Activated CD4-positive, alpha-beta T cell treated with anti-CD3 and anti-CD28 coated beads, Interleukin-2, amount 10 ng/mL, durations not matched to agents 7 days and 5 days (primary cell): ENCODE data around the gene POC1A. TPM values are rescaled to one million over a fixed set of nuclear protein-coding genes. Genes with fewer than 3 reads are reported as not detected.
"Not testable (repeated sequence)": the region's sequence is repeated elsewhere in the genome, so short reads cannot be mapped to it uniquely, and the experiment has no call there.

Experiments
- CTCF ChIA-PET: fragments of 350-600 bp; sonication (Branson Sonifier 250); formaldehyde crosslinking; loops from one replicate; lab custom pipeline; 2021; ENCODE audit warnings: antibody characterized with exemption; lab: Charles Lee
- POLR2A ChIA-PET: fragments of 350-600 bp; sonication (Branson Sonifier 250); formaldehyde crosslinking; loops from one replicate; lab custom pipeline; 2021; ENCODE audit warnings: antibody characterized with exemption; lab: Charles Lee
- DNase-seq: peaks from one replicate; pipeline ENCODE4 v3.0.0-alpha.2; 2020
- H3K27ac Mint-ChIP-seq: one replicate; pipeline ENCODE4 v1.8.0; 2021; ENCODE audit warnings: mild to moderate bottlenecking, moderate library complexity, mixed read lengths
- H3K27me3 Mint-ChIP-seq: one replicate; pipeline ENCODE4 v1.8.0; 2021; ENCODE audit warnings: mixed read lengths
- H3K36me3 Mint-ChIP-seq: one replicate; pipeline ENCODE4 v1.8.0; 2021; ENCODE audit warnings: low read depth, mixed read lengths
- H3K4me1 Mint-ChIP-seq: one replicate; pipeline ENCODE4 v1.8.0; 2021; ENCODE audit warnings: mixed read lengths
- H3K4me3 Mint-ChIP-seq: one replicate; pipeline ENCODE4 v1.8.0; 2021; ENCODE audit warnings: mild to moderate bottlenecking, moderate library complexity, mixed read lengths
- H3K9me3 Mint-ChIP-seq: one replicate; pipeline ENCODE4 v1.8.0; 2021; ENCODE audit warnings: mixed read lengths
- total RNA-seq, 2 experiments: library from RNA; stranded (reverse); gene quantifications; one replicate each; pipeline ENCODE4 v1.2.3, GENCODE V29; 2021

POC1A gene
- total RNA-seq, 2 experiments from 2014 or later: 26.9 to 28.2 TPM

DNA sequence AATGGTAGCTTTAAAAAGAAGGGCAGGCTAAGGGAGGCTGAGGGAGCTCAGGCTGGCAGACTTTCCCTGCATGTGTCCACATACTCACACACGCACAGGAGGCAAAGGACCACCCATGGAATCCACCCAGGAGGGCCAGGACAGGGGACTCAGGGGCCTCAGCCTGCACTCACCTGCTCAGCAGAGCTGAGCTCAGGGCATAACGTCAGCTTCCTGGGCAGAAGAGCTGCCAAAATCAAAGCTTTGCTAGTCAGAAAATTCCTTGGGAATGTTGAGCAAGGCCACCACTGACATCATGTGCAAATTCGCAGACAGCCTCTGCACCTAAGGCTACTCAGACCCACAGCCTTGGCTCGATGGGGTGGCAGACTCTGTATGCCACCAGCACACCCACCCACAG is 27.3 kb upstream of the POC1A start:
- Mint-ChIP-seq H3K27me3 (no peaks in the 10 kb centered on the region), H3K4me1 (peaks cover 5% of the 10 kb centered on the region), H3K4me3 (no peak overlapping the region), H3K9me3 (no peaks in the 10 kb centered on the region), H3K27ac (no peak overlapping the region), H3K36me3 (no peaks in the 10 kb centered on the region)
- POLR2A ChIA-PET: no interaction called here
- no peak for DNase-seq
- CTCF ChIA-PET: interaction anchor here (1.4 to 3.5 kb wide), 3 partner anchors 11 to 20 kb away, joined by 3 to 15 read pairs (median 4); no protein-coding TSS in a partner anchor

DNA sequence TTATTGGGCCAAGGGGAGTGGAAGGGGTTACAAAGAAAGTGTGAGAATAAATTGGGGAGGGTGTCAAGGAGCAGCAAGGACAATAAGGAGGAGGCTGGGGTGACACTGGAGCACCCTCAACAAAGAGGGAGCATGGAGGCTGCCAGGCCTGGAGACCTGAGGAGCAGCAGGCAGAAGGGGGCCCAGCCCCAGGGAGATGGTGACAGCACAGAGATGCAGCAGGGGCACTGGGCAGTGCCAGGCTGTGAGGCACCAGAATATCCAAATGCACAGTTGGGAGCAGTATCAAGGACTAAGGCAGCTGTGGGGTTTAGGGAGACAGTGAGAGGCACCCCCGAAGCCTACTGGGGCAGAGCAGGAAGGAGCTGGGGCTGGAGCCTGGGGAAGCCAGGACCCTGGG is 24.3 kb upstream of the POC1A start:
- H3K27me3 Mint-ChIP-seq: no peaks in the 10 kb centered on the region
- H3K4me1 Mint-ChIP-seq: peaks cover 9% of the 10 kb centered on the region
- H3K4me3 Mint-ChIP-seq: no peak overlapping the region
- H3K27ac Mint-ChIP-seq: peak overlapping the region; percentile 39
- CTCF ChIA-PET: interaction anchor here (0.6 to 2.0 kb wide), 4 partner anchors 8 to 18 kb away, joined by 3 to 7 read pairs (median 5); no protein-coding TSS in a partner anchor
- H3K36me3 Mint-ChIP-seq: no peaks in the 10 kb centered on the region
- no peak for DNase-seq
- POLR2A ChIA-PET: no interaction called here
- H3K9me3 Mint-ChIP-seq: no peaks in the 10 kb centered on the region

DNA sequence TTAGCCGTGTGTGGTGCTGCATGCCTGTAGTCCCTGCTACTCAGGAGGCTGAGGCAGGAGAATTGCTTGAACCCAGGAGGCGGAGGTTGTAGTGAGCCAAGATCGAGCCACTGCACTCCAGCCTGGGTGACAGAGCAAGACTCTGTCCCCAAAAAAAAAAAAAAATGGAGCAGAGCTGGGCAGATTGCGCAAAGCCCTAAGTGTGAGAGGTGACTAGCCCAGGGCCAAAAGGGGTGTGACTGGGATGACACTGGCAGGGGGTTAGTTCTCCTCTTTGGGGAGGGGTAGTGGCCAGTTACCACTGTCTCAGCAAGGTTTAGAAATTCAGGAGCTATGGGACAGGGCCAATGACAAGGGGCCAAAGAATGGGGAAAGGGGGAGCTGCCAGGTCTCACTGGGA is 23.9 kb upstream of the POC1A start:
- H3K27ac Mint-ChIP-seq, POLR2A ChIA-PET, H3K9me3 Mint-ChIP-seq, H3K4me3 Mint-ChIP-seq, H3K27me3 Mint-ChIP-seq, H3K36me3 Mint-ChIP-seq, DNase-seq: not testable (repeated sequence)
- peaks cover 12% of the 10 kb centered on the region for H3K4me1 Mint-ChIP-seq
- CTCF ChIA-PET: interaction anchor here (0.6 kb wide), 1 partner anchor 10 kb away, joined by 4 read pairs; no protein-coding TSS in a partner anchor

DNA sequence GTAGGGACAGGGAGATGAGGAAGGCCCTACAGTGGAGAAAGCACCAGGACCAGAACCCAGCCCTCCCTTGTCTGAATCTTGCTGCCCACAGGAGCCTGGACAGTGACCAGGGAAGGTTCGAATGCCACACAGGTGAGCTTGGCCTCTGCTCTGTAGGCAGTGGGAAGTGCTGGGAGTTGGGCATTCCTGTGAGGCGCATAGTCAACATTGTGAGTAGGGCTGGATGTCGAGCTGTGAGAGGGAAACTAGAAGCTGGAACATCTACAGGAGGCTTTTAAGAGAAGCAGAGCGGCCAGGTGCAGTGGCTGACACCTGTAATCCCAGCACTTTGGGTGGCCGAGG is 23.4 kb upstream of the POC1A start:
- H3K4me1 Mint-ChIP-seq: peaks cover 12% of the 10 kb centered on the region
- POLR2A ChIA-PET: no interaction called here

DNA sequence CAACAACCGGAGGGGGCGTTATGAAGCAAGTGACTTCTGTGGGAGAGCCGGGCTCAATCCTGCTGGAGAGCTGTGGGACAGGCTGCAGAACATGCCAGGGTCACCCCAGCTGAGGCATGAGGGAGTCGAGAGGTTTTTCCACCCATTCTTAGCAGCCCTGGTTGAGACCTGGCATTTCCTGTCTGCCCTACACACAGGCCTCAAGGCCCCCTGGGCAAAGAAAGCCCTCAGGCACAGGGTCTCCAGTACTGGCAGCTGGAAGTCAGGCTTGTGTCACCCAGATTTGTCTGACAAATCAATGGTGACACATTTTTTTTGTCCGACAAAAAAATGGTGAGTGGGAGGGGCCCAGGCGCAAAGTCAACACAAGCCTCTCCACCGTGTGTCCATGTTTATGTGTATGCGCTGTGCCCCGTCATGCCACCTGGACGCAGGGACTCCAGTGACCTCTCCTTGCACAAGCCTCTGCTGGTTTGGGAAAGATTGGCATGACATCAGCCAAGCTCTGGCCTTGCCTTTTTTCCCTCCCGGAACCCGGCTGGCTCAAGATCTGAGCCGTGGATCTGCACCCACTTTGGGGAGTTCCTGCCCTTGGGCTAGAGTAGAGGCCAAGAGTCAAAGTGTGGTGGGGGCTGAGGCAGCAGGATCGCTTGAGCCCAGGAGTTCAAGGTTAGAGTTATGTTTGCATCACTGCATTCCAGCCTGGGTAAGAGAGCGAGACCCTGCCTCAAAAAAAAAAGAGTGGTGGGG is 22.9 kb upstream of the POC1A start:
- H3K36me3 Mint-ChIP-seq: no peaks in the 10 kb centered on the region
- H3K27me3 Mint-ChIP-seq: no peaks in the 10 kb centered on the region
- ChIA-PET POLR2A (no interaction called here), CTCF (interaction anchor here (0.6 kb wide), 1 partner anchor 60 kb away, joined by 3 read pairs; no protein-coding TSS in a partner anchor)
- peaks cover 7% of the 10 kb centered on the region for H3K4me1 Mint-ChIP-seq
- no peak overlapping the region for H3K4me3 Mint-ChIP-seq
- no peak for DNase-seq
- no peak overlapping the region for H3K27ac Mint-ChIP-seq
- no peaks in the 10 kb centered on the region for H3K9me3 Mint-ChIP-seq

More for the DNA sequence above, 23.4 kb upstream of the POC1A start:
- DNase-seq: no peak
- H3K36me3 Mint-ChIP-seq: no peaks in the 10 kb centered on the region
- H3K27me3 Mint-ChIP-seq: no peaks in the 10 kb centered on the region
- CTCF ChIA-PET: no interaction called here
- H3K4me3 Mint-ChIP-seq: no peak overlapping the region
- H3K9me3 Mint-ChIP-seq: no peaks in the 10 kb centered on the region
- H3K27ac Mint-ChIP-seq: no peak overlapping the region

DNA sequence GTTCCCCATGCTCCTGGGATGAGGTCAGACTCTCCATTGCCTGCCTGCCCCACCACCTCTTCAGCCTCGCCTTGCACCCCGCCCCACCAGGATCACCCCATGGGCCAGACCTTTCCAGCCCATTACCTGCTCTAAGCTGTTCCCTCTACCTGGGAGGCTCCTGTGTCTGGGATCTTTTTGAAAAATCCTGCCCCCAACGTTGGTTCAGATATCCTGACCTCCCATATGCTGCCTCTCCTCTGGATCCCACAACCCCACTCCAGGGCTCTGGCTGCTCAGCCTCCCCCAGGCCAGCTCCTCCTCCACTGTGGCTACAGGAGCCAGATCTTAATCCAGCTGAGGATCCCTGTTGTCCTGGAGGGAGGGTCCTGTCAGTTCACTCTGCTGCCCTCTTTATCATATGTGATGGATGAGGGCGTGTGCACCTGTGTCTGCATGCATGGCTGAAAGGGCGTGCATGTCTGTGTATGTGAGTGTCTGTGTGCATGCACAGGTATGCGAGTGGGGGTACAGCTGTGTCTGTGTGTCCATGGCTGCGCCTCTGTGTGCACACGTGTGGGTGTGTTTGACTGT is 22.0 kb upstream of the POC1A start:
- Mint-ChIP-seq H3K27me3 (no peaks in the 10 kb centered on the region), H3K36me3 (no peaks in the 10 kb centered on the region), H3K4me3 (no peak overlapping the region), H3K4me1 (peaks cover 7% of the 10 kb centered on the region), H3K27ac (no peak overlapping the region), H3K9me3 (no peaks in the 10 kb centered on the region)
- DNase-seq: no peak
- ChIA-PET POLR2A (interaction anchor here (0.6 kb wide), 1 partner anchor 19 kb away, joined by 3 read pairs; no protein-coding TSS in a partner anchor), CTCF (interaction anchor here (1.2 kb wide), 1 partner anchor 123 kb away, joined by 3 read pairs; no protein-coding TSS in a partner anchor)

DNA sequence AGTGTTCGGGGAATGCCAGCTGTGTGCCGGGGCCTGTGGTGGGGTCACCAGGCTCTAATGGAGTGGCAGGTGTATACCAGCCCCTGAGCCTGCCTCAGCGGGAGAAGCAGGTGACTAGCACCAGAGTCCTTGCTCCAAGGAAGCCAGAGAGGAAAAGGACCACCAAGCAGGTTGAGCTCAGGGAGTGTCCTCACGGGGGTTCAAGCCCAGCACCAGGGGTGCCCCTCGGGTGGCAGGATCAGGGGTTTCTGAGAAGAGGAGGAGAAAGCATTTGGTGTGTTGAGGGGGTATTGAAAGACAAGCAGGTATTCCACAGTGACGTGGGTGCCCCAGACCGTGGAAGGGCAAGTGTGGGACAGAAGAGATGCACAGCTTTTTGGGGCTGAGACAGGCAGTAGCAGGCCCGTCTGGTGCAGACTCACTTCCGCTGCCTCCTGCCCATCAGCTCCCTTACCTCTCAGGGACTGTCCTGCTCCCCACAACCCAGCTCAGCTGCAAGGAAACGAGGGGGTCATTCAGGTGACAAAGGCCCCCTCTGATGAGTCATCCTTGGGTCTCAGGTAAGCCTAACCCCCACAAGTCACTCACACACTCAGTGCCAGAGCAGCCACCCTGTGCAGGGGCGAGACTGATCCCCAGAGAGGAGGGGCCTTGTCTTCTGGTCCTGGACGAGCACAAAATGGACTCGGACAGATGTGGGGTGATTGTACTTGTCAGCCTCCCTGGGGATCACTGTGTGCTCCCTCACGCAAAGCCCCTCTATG is 21.4 kb upstream of the POC1A start:
- Mint-ChIP-seq H3K4me1 (peaks cover 7% of the 10 kb centered on the region), H3K36me3 (no peaks in the 10 kb centered on the region), H3K4me3 (no peak overlapping the region), H3K27ac (no peak overlapping the region), H3K9me3 (no peaks in the 10 kb centered on the region), H3K27me3 (no peaks in the 10 kb centered on the region)
- ChIA-PET POLR2A (no interaction called here), CTCF (interaction anchor here (1.1 to 1.5 kb wide), 3 partner anchors 8 to 123 kb away, joined by 3 to 5 read pairs (median 4); no protein-coding TSS in a partner anchor)
- DNase-seq: no peak

DNA sequence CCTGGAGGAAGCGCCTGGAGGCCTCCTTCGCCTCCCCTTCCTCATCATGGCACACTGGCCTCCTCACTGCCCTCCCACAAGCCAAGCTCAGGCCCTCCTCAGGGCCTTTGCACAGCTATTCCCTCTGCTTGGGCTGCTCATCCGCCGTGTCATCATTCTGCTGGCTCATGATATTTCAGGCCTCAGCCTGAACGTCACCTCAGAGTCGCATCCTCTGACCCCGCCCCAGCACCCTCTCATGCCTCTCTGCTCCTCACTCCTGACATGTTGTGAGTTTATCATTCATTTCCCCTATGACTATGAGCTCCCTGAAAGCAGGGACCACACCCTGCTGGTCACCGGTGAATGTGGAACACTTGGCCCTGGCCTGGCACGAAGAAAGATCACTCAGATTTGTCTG is 20.7 kb upstream of the POC1A start:
- H3K4me1 Mint-ChIP-seq: peaks cover 7% of the 10 kb centered on the region
- no peaks in the 10 kb centered on the region for H3K9me3 Mint-ChIP-seq
- no peaks in the 10 kb centered on the region for H3K27me3 Mint-ChIP-seq
- POLR2A ChIA-PET: no interaction called here
- no peak for DNase-seq
- H3K4me3 Mint-ChIP-seq: no peak overlapping the region
- no peak overlapping the region for H3K27ac Mint-ChIP-seq
- no peaks in the 10 kb centered on the region for H3K36me3 Mint-ChIP-seq
- CTCF ChIA-PET: interaction anchor here (1.1 to 1.5 kb wide), 3 partner anchors 9 to 122 kb away, joined by 3 to 5 read pairs (median 4); no protein-coding TSS in a partner anchor

DNA sequence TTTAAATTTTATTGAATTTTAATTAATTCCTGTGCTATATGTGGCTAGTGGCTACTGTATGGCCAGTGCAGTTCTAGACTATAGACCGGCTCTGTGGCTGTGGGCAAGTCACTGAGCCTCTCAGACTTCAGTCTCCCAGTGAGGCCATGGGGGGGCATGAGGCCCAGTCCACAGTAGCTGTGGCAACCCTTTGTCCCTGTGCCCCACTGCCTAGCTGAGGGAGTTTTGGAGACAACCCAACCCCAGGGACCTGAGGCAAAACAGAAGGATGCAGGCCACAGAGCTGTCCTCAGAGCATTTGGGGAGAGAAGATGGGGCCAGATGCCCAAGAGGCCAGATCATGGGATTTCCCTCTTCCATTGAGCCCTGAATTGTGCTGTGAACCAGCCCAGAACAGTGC is 18.9 kb upstream of the POC1A start:
- CTCF ChIA-PET: interaction anchor here (1.0 to 2.1 kb wide), 2 partner anchors 13 to 28 kb away, joined by 3 to 4 read pairs; no protein-coding TSS in a partner anchor
- no peak overlapping the region for H3K27ac Mint-ChIP-seq
- H3K9me3 Mint-ChIP-seq: no peaks in the 10 kb centered on the region

DNA sequence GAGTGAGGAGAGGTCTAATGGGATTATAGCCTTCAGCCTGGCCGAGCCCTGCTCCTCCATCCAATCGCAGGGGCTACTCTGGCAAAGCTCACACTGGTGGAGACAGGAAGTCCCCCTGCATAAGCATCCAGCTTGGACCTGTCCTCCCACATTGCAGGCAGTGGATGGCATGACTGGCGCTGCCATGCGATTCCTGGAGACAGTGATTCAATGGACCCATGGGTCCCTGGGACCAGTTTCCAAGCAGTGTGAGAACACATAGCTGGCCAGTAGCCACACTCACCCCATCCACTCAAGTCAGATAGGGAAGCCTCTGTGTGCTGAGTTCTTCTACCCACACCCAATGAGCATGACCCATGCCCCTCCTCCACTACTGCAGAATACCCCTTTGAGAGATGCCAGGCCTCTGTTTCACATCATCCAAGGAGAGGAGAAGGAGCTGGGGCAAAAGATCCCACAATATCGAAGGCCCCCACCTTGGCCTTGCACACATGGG is 18.1 kb upstream of the POC1A start:
- CTCF ChIA-PET: interaction anchor here (0.6 to 2.5 kb wide), 5 partner anchors 11 to 48 kb away, joined by 3 to 15 read pairs (median 4); no protein-coding TSS in a partner anchor
- no peak overlapping the region for H3K4me3 Mint-ChIP-seq
- peaks cover 7% of the 10 kb centered on the region for H3K4me1 Mint-ChIP-seq
- H3K27ac Mint-ChIP-seq: no peak overlapping the region
- no peaks in the 10 kb centered on the region for H3K27me3 Mint-ChIP-seq
- POLR2A ChIA-PET: no interaction called here
- H3K36me3 Mint-ChIP-seq: no peaks in the 10 kb centered on the region
- no peaks in the 10 kb centered on the region for H3K9me3 Mint-ChIP-seq
- DNase-seq: no peak

More for the DNA sequence above, 18.9 kb upstream of the POC1A start:
- DNase-seq: no peak
- H3K4me3 Mint-ChIP-seq: no peak overlapping the region
- no peaks in the 10 kb centered on the region for H3K36me3 Mint-ChIP-seq
- POLR2A ChIA-PET: no interaction called here
- no peaks in the 10 kb centered on the region for H3K27me3 Mint-ChIP-seq
- peaks cover 7% of the 10 kb centered on the region for H3K4me1 Mint-ChIP-seq

DNA sequence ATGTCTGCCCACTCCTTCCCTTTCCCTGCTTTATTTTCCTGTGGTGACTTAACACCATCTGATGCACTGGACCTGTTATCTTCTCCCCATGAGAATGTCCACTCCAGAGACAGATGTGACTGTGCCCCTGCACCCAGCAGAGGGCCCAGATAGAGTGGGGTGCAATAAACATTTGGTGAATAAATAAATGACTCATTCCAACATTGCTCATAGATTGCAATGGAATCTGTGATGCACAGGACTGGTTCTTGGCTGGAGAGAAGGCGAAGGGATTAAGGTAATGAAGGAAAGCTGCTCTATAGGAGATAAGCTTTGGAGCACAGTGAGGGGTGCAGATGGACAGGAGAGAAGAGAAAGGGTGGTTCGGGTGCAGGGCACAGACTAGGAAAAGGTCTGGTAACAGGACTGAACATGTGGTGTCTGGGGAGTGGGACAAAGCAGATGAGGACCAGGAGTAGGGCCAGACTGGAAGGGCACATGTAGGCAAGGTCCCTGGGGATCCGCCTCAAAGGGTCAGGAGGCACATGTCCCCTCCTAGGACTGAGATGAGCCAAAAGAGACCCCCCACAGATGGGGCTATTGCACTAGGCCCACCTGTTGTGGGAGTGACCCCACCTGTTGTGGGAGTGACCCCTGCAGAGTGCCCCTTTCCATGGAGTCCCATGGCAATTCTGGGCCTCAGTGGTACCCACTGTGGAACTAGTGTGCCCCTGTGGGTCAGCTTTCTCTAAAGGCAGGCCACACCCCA is 17.5 kb upstream of the POC1A start:
- Mint-ChIP-seq H3K27ac (no peak overlapping the region), H3K9me3 (no peaks in the 10 kb centered on the region), H3K4me1 (peaks cover 7% of the 10 kb centered on the region), H3K4me3 (no peak overlapping the region), H3K27me3 (no peaks in the 10 kb centered on the region), H3K36me3 (no peaks in the 10 kb centered on the region)
- ChIA-PET POLR2A (no interaction called here), CTCF (interaction anchor here (1.0 to 2.5 kb wide), 7 partner anchors 8 to 170 kb away, joined by 3 to 15 read pairs (median 4); no protein-coding TSS in a partner anchor)
- DNase-seq: no peak

DNA sequence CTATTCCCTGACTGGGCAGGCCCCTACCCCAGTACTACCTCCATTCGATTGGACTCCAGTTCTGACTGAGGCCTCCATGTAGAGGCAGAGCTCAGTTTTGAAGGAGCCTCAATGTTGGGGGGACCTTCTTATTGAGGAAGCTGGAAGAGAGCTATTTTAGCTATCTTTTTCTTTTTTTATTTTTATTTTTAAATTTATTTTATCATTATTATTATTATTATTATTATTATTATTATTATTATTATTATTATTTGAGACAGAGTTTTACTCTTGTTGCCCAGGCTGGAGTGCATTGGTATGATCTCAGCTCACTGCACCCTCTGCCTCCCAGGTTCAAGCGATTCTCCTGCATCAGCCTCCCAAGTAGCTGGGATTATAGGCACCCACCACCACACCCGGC is 16.0 kb upstream of the POC1A start:
- H3K4me3 Mint-ChIP-seq, DNase-seq, H3K4me1 Mint-ChIP-seq, H3K9me3 Mint-ChIP-seq, H3K36me3 Mint-ChIP-seq, POLR2A ChIA-PET, H3K27ac Mint-ChIP-seq, H3K27me3 Mint-ChIP-seq: not testable (repeated sequence)
- CTCF ChIA-PET: interaction anchor here (0.6 to 2.5 kb wide), 6 partner anchors 9 to 169 kb away, joined by 3 to 15 read pairs (median 6); no protein-coding TSS in a partner anchor
